ENCODE measurements around the gene OSBPL2.

The OSBPL2 gene

DNA sequence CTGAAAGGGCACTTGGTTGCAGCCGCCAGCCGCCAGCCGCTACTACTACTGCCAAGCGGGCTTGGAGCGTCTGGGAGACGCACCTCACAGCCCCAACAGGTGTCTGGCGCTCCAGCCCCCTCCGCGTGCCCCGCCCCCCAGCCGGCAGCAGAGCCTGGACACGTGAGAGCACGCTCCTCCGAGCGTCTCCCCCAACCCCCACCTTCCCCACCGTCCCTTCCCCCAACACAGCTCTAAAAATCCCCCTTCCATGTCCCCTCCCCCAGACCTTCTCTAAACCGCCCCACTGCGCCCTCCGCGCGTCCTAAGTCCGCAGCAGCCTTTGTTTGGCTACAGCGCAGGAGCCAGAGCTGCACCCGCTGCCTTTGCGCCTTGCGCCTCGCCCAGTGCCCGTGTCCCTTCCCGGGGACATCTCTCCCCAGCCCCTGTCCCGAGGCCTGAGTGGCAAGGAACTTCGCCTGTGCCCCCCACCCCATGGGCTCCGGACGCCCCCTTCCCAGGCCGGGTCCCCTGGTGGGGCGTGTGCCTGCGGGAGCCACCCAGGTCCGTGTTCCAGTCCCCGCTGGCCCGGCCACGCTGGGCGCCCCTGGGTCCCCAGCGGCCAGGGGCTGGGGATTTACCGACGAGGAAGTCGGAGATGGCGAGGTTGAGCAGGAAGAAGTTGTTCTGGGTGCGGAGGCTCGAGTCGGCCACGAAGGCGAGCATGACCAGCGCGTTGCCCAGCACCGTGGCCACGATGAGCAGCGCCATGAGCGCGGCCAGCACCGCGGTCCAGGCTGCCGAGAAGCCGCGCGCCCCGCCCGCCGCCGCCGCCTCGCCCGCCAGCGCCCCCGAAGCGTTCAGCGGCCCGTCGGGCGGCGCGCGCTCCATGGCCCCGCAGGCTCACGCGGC, 19.0 kb upstream of the OSBPL2 start:
- DNase-seq (ENCODE audit: low read depth, low spot score): no peak
- no peak overlapping the region for H3K4me3 ChIP-seq (ENCODE audit: low read length)

DNA sequence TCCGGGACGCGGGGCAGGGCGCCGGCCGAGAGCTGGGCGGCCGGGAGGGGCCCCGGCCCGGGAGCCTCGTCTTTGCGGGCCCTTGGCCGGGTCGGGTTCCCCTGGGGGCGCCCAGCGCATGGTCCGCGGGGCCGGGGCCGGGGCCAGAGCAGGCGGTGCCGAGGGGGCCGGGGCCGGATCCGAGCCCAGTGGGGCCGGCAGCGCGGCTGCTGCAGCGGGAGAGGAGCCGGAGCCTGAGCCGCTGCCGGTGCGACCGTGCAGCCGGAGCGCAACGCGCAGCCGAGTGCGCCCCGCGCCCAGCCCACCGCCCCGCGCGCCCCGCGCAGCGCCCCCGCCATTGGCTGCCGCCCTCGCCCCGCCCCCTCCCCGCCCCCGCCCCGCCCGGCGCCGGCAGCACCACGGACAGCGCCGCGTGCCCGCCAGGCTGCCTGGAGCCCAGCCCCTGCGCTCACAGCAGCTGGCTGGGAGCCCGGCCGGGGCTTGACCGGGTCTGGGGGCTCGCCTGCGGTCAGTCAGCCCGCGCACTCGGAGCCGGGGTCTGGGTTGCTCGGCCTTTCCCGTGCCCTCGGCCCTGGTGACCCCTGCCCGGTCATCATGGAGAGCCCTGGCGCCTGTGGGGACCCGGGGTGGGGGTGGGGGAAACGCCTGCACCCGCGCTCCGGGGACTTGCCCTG, 18.2 kb upstream of the OSBPL2 start, which contains the start of gene HRH3:
TSS of gene HRH3 (minus strand) at position 287 of the 674 bp plus-strand sequence. CDS start 308 bp downstream, outside the sequence.
- DNase-seq (ENCODE audit: low read depth, low spot score): no peak
- H3K4me3 ChIP-seq (ENCODE audit: low read length): no peak within 1 kb of the TSS

DNA sequence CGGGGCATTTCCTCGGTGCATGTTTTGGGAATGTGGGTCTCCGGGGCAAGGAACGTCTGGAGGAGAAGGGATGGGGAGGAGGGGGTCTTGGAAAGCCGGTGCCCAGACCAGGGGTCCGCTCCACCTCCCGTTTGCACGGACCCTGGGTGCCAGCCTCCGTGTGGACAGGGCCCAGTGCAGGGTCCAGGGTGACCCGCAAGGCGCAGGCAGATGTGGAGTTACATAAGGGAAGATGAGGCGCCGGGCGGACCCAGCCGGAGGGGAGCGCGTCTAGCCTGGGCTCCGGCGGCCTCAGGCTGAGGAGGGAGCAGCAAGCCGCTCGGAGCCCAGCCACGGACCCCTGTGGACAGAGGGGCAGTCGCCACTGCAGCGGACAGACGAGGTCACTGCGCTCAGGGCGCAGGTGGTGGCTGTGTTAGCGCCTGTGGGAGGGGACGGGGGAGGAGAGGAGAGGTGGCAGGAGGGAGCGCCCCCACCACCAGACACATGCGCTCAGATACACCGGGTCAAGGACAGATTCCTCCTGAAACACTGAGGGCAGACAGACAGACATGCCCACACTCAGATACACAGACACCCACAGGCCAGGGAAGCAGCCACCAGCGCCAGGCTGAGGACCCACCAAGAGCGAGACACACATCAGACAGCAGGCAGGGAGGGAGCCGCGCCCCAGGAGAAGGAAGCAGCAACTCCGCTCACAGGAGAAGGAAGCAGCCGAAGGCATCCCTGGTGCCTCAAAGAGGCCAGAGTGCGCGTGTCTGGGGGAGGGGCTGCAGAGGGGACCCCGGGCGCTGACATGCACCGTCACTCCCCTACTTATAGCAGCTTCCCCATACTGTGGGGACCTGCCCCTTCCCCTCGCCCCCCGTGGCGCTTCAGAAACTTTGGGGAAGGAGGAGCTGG, 17.4 kb upstream of the OSBPL2 start:
- H3K4me3 ChIP-seq (ENCODE audit: low read length): no peak overlapping the region
- DNase-seq (ENCODE audit: low read depth, low spot score): no peak

DNA sequence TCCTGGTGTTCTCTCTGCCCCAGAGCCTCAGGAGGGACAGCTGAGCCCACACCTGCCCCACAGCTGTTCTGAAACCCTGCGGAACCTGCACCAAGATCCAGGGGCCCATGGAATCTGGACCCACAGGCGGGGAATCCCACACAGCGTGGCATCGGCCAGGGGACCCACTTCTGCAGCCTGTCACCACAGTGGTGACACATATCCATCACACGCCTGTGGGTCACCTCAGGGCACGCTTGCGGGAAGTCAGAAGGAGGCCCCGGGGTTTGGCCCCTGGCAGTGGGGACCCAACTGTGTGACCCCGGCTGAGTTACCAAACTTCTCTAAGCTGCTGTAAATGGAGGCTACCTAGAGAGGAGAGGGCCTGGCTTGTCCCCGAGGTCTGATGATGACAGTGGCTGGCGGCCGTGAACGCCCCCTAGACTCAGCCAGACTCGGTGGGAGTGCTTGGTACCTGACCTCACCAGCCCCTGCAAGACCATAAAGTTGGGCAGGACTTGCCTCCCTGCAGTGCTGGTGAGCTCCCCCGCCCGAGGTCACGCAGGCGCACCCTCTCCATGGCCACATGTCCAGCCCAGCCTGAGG, 16.0 kb upstream of the OSBPL2 start:
- DNase-seq (ENCODE audit: low read depth, low spot score): no peak
- no peak overlapping the region for H3K4me3 ChIP-seq (ENCODE audit: low read length)

DNA sequence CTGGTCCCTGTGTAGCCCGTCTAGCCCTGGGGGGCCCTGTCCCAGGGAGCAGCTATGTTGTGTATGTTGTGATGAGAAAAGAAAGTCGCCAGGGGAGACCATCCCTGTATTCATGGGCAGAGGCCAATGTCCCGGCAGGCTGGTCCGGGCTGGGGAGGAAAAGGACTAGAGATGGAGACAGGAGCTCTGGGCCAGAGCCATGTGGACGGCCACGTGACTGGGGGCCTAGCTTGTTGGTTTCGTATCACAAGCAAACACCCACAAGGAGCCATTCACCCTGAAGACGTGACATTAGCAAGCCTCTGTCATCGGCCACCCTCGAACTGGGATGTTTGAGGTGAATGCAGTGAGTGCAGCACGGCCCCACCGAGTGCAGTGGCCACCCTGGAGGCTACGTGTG, 15.3 kb upstream of the OSBPL2 start:
- H3K4me3 ChIP-seq (ENCODE audit: low read length): no peak overlapping the region
- DNase-seq (ENCODE audit: low read depth, low spot score): no peak

DNA sequence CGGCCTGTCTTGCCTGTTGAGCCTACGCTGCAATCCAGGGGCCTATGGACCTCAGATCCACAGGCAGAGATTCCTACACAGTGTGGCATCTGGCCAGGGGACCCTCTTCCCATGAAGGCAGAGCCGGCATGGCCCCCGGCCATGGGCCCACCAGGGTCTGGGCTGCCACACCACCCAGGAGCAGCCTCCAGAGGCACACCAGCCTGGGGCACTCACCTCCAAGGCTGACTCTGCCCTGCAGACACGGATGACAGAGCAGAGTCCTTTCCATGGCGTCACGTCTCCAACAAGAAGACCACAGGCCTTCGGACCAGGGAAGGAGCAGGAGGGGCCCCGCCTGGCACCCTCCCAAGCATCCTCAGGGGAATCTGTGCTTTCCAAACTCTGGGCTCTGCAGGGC, 14.8 kb upstream of the OSBPL2 start:
- H3K4me3 ChIP-seq (ENCODE audit: low read length): no peak overlapping the region
- DNase-seq (ENCODE audit: low read depth, low spot score): no peak

DNA sequence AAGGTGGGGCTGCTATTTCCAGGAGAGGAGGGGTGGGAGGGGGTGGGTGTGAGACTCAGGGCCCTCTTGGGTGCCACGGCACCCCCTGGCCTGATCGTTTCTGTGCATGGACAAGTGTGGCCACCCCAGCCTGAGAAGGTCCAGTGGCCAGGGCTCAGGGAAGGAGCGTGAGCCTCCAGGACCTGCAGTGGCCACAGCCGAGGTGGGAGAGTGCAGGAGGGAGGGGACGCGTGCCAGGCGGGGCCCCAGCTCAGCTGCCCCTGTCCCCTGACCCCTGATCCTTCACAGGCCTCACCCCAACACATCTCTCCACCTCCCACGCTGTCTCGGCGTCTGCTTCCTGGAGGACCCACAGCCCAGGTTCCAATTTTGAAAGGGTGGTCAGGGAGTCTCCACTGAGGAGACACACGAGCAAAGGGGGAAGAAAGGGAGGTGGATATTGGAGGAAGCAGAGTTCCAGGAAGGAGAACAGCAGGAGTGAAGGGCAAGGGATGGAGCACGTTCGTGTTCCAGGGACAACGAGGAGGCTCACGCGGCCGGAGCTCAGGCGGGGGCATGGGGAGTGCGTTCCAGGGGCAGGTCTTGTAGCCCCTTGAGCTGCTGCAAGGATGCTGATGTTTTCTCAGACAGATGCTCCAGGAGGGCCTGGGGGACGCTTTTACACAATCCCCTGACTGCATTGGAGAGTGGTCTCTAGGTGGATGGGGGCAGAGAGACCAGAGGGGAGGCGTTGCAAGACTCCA, 14.0 kb upstream of the OSBPL2 start:
- no peak for DNase-seq (ENCODE audit: low read depth, low spot score)
- H3K4me3 ChIP-seq (ENCODE audit: low read length): no peak overlapping the region

DNA sequence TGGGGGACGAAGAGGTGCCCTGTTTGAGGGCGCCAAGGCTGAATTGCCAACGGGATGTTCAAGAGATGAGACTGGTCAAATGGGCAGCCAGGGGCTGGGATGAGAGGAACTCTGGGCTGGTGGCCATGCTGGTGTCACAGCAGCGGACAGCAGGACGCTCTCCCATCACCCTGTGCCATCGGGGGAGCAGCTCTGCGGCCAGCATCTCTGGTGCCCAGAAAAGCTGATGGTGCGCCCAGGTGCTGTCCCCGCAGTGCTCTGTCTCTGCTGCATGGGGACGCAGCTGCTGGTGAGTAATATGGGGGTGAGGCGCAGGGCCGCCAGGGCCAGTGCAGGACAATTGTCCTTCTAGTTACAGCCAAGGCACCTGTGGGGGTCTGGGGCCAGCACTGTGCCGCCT, 13.3 kb upstream of the OSBPL2 start:
- no peak for DNase-seq (ENCODE audit: low read depth, low spot score)
- no peak overlapping the region for H3K4me3 ChIP-seq (ENCODE audit: low read length)

DNA sequence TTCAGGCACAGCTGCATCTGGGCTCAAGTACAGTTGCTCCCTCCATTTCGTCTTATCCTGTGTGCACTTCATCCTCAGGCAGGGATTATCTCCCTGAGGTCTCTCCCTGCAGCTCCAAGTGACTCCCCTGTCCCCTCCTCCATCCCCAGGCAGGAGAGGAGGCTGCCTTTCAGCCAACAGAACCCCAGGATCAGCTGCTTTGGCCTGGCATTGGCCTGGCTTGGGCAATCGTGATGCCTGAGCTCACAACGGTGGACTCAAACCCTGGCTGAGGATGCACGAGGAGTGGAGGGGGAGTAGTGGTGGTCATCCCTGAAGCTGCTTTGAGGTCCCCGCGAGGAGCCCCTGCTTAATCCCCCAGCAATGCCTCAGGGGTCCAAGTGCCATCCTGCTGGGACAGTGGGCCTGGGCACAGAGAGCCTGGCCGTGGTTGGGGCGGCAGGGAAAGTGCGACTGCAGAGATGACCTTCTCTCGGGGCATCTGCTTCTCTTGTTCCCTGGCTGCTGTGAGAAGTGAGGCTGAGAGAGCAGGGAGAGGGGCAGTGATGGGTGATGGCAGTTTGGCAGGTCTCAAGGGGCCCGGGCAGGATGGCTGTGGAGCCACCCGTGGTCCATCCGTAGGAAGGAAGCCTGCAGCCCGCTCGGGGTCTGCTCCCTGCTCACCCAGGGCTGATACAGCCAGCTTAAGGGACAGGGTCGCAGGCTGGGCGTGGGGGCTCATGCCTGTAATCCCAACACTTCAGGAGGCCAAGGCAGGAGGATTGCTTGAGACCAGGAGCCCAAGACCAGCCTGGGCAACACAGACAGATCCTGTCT, 12.3 kb upstream of the OSBPL2 start:
- no peak for DNase-seq (ENCODE audit: low read depth, low spot score)
- H3K4me3 ChIP-seq (ENCODE audit: low read length): no peak overlapping the region

DNA sequence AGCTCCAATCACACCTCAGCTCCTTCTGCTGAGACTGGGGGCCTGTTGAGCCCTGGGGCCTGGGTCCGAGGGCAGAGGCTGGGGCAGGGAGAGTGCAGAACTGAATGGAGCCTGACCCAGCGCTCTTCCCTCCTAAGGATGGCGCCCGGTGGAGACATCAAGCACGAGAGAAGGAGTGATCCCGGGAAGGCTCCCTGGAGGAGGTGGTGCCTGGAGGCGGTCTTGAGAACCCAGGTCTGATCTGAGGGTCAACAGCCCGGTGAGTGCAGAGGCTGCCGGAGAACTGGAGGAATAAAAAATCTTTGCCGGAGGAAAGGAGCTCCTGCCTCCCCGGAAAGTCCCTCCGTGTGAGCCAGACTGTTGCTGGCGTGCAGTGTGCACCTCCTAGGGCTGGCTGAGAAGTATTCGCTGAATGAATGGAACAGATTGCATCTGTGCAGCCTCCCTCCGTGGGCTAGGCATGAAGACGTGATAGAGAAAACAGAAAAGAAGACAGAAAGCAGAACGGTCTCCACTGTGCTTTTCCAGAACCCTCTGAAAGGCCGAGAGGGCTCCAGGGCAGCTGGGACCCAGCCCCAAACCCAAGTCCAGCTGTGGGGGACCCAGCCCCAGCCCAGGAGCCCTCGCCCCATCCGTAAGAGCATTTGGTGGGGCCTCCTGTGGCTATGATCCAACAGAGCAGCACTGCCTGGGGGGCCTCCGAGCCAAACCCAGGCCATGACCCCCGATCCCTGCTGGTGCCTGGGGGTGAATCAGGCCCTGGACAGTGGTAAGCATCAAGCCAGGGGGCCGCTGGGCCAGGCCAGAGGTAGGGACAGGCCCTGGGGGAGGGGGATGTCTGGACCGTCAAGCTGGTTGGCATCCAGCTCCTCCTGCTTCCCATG, 11.4 kb upstream of the OSBPL2 start:
- H3K4me3 ChIP-seq (ENCODE audit: low read length): no peak overlapping the region
- no peak for DNase-seq (ENCODE audit: low read depth, low spot score)

DNA sequence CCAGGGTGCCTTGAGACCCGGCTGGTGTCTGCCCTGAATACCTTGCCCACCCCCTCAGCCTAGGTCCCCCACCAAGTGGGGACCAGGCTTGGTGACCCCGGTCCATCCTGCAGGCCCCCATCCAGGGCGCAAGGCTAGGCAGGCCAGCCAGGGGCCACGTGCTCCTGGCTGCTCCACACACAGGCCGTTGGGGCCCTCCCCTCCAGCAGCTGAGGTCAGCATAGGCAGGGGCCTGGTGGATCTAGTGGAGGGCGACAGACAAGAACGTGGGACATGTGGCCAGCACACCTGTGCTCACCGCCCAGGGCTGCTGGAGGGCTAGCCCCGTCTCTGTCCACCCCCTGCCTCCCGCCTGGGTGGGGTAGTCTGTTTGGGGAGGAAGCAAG, 10.7 kb upstream of the OSBPL2 start:
- DNase-seq (ENCODE audit: low read depth, low spot score): no peak
- H3K4me3 ChIP-seq (ENCODE audit: low read length): no peak overlapping the region

DNA sequence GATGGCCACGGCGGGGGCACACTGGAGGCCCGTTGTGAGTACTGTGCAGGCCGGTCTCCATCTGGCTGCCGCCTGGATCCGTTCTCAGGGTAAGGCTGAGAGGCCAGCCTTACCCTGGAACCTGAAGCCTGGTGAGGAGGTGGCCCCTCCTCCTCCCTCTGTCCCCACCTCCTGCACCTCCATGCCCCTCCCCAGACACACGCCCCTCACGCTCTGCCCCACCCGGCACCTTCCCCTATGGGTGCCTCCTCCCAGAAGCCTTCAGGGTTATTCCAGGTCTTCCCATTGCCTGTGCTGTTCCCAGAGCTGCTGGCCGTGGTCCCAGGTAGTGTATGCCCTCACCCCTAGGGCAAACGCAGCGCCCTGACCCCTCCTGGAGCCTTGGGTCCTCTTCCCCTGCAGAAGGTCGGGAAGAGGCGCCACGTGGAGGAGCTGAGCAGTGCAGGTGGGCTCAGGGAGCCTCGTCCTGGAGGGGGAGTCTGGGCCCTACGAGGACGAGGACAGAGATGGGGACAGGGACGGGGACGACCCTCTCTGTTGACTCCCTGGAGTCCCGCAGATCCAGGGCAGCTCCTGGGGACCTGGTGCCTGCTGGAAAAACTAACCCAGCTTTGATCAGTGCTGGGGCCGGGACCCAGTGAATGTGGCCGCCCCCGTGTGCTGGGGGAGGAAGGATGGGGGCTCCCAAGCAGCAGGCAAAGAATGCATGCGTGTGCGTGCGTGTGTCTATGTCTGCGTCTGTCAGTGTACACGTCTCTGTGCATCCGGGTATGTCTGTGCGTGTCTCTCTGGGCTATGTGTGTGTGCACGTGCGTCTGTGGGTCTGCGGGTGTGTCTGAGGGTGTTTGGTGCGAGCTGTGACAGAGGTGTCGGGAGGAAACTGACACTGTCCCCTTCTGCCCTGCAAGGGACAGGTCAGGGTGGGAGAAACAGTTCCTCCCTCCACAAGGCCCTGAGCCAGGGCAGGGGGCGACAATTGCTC, 10.1 kb upstream of the OSBPL2 start:
- no peak for DNase-seq (ENCODE audit: low read depth, low spot score)
- H3K4me3 ChIP-seq (ENCODE audit: low read length): no peak overlapping the region

DNA sequence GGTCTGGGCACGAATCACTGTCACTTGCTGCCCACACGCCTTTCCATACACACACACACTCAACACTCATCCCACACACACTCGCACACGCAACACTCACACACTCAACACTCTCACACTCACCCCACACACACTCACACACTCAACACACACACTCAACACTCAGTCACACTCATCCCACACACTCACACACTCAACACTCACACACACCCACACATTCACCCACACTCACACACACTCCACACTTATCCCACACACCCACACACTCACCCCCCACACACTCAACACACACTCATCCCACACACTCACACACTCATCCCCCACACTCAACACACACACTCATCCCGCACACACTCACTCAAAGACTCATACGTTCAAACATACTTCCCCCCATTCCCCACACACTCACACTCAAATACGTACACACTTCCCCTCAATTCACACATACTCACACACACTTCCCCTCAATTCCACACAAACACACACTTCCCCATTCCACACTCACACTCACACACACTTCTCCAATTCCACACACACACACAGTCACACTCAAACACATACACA, 9.3 kb upstream of the OSBPL2 start:
- H3K4me3 ChIP-seq (ENCODE audit: low read length): no peak overlapping the region
- no peak for DNase-seq (ENCODE audit: low read depth, low spot score)

DNA sequence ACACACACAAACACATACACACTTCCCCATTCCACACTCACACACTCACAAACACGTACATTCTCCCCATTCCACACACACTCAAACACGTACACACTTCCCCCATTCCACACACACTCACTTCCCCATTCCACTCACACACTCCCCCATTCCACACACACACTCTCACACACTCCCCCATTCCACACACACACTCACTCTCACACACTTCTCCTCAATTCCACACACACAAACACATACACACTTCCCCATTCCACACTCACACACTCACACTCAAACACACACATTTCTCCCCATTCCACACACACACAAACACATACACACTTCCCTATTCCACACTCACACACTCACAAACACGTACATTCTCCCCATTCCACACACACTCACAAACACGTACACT, 8.7 kb upstream of the OSBPL2 start:
- no peak overlapping the region for H3K4me3 ChIP-seq (ENCODE audit: low read length)
- DNase-seq (ENCODE audit: low read depth, low spot score): no peak

DNA sequence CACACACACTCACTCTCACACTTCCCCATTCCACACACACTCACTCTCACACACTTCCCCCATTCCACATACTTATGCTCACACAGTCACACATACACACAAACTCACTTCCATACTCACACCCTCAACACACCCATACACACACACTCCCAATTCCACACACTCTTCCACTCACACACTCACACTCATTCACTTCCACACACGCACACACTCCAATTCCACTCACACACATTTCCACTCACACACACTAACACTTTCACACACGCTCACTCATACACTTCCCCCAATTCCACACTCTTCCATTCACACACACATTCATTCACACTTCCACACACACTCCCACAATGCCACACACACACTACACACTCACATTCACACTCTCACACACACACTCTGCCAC, 8.0 kb upstream of the OSBPL2 start:
- H3K4me3 ChIP-seq (ENCODE audit: low read length): no peak overlapping the region
- DNase-seq (ENCODE audit: low read depth, low spot score): no peak

DNA sequence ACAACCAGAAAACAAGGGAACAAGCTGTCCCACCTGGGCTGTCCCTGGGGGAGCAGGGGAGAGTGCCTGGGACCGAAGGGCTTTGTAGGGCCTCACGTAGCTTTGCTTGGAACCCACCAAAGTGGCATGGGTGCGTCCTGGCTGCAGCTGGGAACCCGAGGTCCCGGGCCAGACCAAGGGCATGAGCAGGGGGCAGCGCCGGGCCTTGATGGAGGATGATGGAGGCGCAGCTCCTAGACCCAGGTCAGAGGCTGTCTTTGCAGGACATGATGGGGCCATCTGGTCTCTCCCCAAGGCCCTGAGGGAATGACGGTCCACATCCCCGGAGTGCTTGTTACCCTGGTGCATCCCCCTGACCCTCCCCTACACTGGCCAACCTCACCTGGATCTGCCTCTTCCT, 7.6 kb upstream of the OSBPL2 start:
- H3K4me3 ChIP-seq (ENCODE audit: low read length): no peak overlapping the region

More for the DNA sequence above, 7.6 kb upstream of the OSBPL2 start:
- DNase-seq (ENCODE audit: low read depth, low spot score): no peak
